ENCODE data around the gene DAP. TPM values are rescaled to one million over a fixed set of nuclear protein-coding genes. Genes with fewer than 3 reads are reported as not detected.

The DAP gene
- total RNA-seq, 1 experiment from 2014 or later, result 279 TPM

DNA sequence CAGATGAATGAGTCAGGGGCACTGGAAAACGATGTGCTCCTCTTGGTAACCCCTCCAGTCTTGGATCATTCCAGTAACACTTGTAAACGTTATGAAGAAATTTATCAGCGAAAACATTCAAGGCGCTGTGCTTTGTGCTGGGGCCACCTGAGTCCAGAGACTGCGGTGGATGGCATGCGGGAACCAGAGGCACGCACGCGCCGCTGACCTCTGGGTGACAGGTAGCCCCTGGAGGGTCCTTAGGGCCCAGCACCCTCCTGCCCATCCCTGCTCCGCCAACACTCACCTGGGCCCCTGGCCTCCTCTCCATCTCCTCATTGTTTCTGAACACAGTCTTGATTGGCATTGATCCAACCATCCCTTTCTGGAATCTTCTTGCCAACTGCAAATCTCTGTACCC, 86.9 kb downstream of the DAP start:
- Histone ChIP-seq H4K20me1 (ENCODE audit: insufficient read depth) (no peaks in the 10 kb centered on the region), H3K27ac (no peak overlapping the region), H3K27me3 (ENCODE audit: insufficient read depth, low read depth) (no peaks in the 10 kb centered on the region), H3K9me3 (ENCODE audit: insufficient read depth, low read depth) (0 out of 2 replicates have a peak, but pooled peaks cover 1% of the 10 kb centered on the region), H3K9me2 (ENCODE audit: insufficient read depth) (no peaks in the 10 kb centered on the region; the same call in 1 of the 2 replicates), H3K79me2 (ENCODE audit: low read depth) (no peaks in the 10 kb centered on the region), H3K36me3 (ENCODE audit: low read depth) (0 out of 2 replicates have a peak, but pooled peaks cover 16% of the 10 kb centered on the region), H3F3A (ENCODE audit: insufficient read depth, low read depth) (no peaks in the 10 kb centered on the region), H3K4me2 (no peak overlapping the region), H2AFZ (no peak overlapping the region), H3K4me1 (replicated peaks; ENCODE audit: insufficient read depth) (no peaks in the 10 kb centered on the region), H3K4me3 (no peak overlapping the region)
- POLR2A ChIA-PET (ENCODE audit: unreplicated experiment), result no interaction called here
- intact Hi-C loops (cut with micrococcal nuclease; ENCODE audit: unreplicated experiment), result no loop called here
- no TSS peak for BruUV-seq (replicated peaks)
- no peak for TF ChIP-seq EZH2 (IDR thresholded peaks at IDR 0.05; ENCODE audit: low read depth)
- TF ChIP-seq CTCF (conservative IDR thresholded peaks at IDR 0.05), result no peak
- CTCF ChIA-PET, result no interaction called here
- no peak for DNase-seq

DNA sequence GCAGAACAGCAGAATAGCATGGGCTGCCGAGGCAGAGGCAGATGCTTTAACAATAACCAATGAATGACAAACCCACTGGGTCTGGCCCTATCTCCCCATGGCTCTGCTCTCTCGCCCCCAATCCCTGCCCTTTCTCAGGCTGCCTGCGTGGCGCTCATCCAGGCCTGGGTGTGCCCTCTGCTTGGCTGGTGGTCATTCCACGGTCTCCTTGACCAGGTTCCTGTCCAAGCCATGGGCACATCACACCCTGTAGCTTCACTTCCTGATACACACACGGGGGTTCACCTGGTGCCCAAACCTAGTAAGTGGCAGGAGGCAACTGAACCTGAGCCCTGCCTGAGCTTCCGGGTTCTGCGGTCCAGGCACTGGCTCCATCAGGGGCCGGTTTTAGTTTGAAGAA, 87.6 kb downstream of the DAP start:
- Histone ChIP-seq H3K27me3 (ENCODE audit: insufficient read depth, low read depth) (no peaks in the 10 kb centered on the region), H4K20me1 (ENCODE audit: insufficient read depth) (no peaks in the 10 kb centered on the region), H2AFZ (no peak overlapping the region), H3K4me1 (replicated peaks; ENCODE audit: insufficient read depth) (no peaks in the 10 kb centered on the region), H3F3A (ENCODE audit: insufficient read depth, low read depth) (no peaks in the 10 kb centered on the region), H3K9me3 (ENCODE audit: insufficient read depth, low read depth) (peaks cover 5% of the 10 kb centered on the region; the same call in 1 of the 2 replicates), H3K9me2 (ENCODE audit: insufficient read depth) (no peaks in the 10 kb centered on the region; the same call in 1 of the 2 replicates), H3K36me3 (ENCODE audit: low read depth) (0 out of 2 replicates have a peak, but pooled peaks cover 14% of the 10 kb centered on the region), H3K4me2 (no peak overlapping the region), H3K27ac (no peak overlapping the region), H3K79me2 (ENCODE audit: low read depth) (no peaks in the 10 kb centered on the region), H3K4me3 (no peak overlapping the region)
- no peak for DNase-seq
- CTCF ChIA-PET, result no interaction called here
- no TSS peak for BruUV-seq (replicated peaks)
- POLR2A ChIA-PET (ENCODE audit: unreplicated experiment), result no interaction called here
- intact Hi-C loops (cut with micrococcal nuclease; ENCODE audit: unreplicated experiment), result no loop called here
- TF ChIP-seq EZH2 (IDR thresholded peaks at IDR 0.05; ENCODE audit: low read depth) (no peak), CTCF (conservative IDR thresholded peaks at IDR 0.05) (no peak)

DNA sequence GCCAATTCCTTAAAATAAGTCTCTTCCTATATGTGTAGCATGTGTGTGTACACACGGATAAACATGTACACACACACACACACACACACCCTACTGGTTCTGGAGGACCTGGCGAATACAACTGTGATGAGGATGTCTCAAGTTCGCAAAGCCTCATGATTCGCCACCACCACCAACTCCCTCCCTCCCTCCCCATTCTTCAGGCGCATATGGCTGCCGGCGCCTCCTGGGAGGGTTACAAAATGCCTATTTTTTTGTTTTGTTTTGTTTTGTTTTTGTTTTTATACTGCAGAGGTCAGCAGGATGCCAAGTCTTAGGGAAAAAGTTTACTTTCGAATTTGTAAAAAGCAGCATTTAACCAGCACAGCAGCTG, 88.0 kb downstream of the DAP start:
- Histone ChIP-seq H3K9me3 (ENCODE audit: insufficient read depth, low read depth) (peaks cover 5% of the 10 kb centered on the region; the same call in 1 of the 2 replicates), H2AFZ (no peak overlapping the region), H3K27me3 (ENCODE audit: insufficient read depth, low read depth) (no peaks in the 10 kb centered on the region), H3K79me2 (ENCODE audit: low read depth) (no peaks in the 10 kb centered on the region), H3K4me1 (replicated peaks; ENCODE audit: insufficient read depth) (no peaks in the 10 kb centered on the region), H3K4me2 (no peak overlapping the region), H3K9me2 (ENCODE audit: insufficient read depth) (no peaks in the 10 kb centered on the region; the same call in 1 of the 2 replicates), H3K4me3 (no peak overlapping the region), H3K27ac (no peak overlapping the region), H4K20me1 (ENCODE audit: insufficient read depth) (no peaks in the 10 kb centered on the region), H3F3A (ENCODE audit: insufficient read depth, low read depth) (no peaks in the 10 kb centered on the region), H3K36me3 (ENCODE audit: low read depth) (0 out of 2 replicates have a peak, but pooled peaks cover 10% of the 10 kb centered on the region)
- ChIA-PET POLR2A (ENCODE audit: unreplicated experiment) (interaction anchor here (0.7 kb wide), 1 partner anchor 255 kb away, joined by 6 read pairs; no protein-coding TSS in a partner anchor), CTCF (no interaction called here)
- BruUV-seq (replicated peaks), result no TSS peak
- DNase-seq, result no peak
- no peak for TF ChIP-seq CTCF (conservative IDR thresholded peaks at IDR 0.05)
- no peak for TF ChIP-seq EZH2 (IDR thresholded peaks at IDR 0.05; ENCODE audit: low read depth)
- intact Hi-C loops (cut with micrococcal nuclease; ENCODE audit: unreplicated experiment), result no loop called here

All from PC-9 (cell line).